Adrenal gland (tissue), 5 donors: ENCODE measurements around the gene SBNO2.

Experiments used
- CTCF ChIP-seq, 6 experiments: fragments of 450-650 bp in 4 of 6; fragments of 200-600 bp in 2 of 6; sonication (generic) in 1 of 6; IDR thresholded peaks; 1 replicate in 5 of 6; 2 replicates in 1 of 6; pipeline versions ENCODE4 v1.5.1 to v1.8.0; 2016 to 2021; ENCODE audit warnings: antibody characterized with exemption in 6 of 6, mild to moderate bottlenecking in 2 of 6, moderate library complexity in 1 of 6
- POLR2A ChIP-seq, 2 donors: fragments of 450-650 bp; IDR thresholded peaks; one replicate each; pipeline ENCODE4 v1.6.1; 2017; ENCODE audit warnings: antibody characterized with exemption in 2 of 2, mild to moderate bottlenecking in 2 of 2, moderate library complexity in 1 of 2
- donor health status: DM: no; HTN: no; CAD: no.

DNA sequence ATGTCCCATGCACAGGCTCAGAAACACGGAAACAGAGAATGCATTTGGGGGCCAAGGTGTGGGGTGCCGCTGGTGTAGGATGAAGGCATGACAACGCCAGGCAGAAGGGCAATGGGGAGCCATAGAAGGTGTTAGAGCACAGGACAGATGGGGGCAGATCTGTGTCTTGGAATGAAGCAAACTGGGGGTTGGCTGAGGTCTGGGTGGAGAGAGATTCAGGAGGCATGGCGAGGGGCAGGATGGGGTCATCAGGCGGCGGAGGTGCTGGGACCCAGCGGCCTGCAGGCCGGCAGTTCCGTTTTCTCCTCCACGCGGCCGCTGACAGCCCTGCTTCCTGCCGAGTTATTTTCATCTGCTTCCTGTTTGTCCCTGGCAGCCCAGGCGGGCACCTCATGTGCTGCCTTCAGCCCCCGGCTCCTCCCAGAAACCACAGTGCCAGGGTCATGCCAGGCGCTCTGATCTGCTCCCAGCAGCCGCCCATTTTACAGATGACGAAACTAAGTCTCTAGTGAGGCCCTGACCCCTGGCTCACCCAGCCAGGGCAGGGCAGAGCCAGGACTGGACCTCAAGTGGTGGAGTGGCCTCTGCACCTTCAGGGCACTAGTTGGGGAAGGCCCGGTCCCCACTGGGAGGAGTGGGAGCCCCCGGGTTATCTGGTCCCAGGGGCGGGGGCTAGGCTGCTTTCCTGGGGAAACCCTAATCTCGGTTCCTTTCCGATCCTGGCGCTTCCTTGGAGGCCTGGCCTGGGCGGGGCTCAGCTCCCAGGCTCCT is 104.9 kb downstream of the SBNO2 start:
- TF ChIP-seq CTCF (IDR thresholded peaks at IDR 0.05) (no peak), POLR2A (IDR thresholded peaks at IDR 0.05) (no peak)
